Endothelial cell of umbilical vein (primary cell): ENCODE measurements around the gene TMEM82. TPM values are rescaled to one million over a fixed set of nuclear protein-coding genes. Genes with fewer than 3 reads are reported as not detected.
A peak's percentile ranks its signal among the peaks of the same experiment; 100 is the strongest.

ENCODE experiments used
- BruUV-seq: library from RNA; stranded (reverse); fragments of 400-500 nt; replicated peaks from 2 replicates; lab custom pipeline; 2021; lab: Mats Ljungman, UMichigan
- CTCF ChIA-PET: fragments of 300-600, 350-600 bp; sonication (Branson Sonifier 250); formaldehyde crosslinking; loops from one replicate; lab custom pipeline; 2021; ENCODE audit warnings: antibody characterized with exemption, inconsistent platforms; lab: Charles Lee
- POLR2A ChIA-PET: fragments of 300-600, 350-600 bp; sonication (Branson Sonifier 250); formaldehyde crosslinking; loops from one replicate; lab custom pipeline; 2021; ENCODE audit warnings: antibody characterized with exemption, inconsistent platforms; lab: Charles Lee
- DNase-seq: peaks from one replicate; pipeline ENCODE4 v3.0.0-alpha.2; 2011; ENCODE audit warnings: low read depth, low spot score
- FAIRE-seq: peaks from 2 replicates; lab custom pipeline; 2011; peaks lifted over from hg19 to GRCh38; lab: Jason Lieb, UNC
- H2AFZ ChIP-seq: 2 replicates; pipeline ENCODE4 v1.6.0; 2012; ENCODE audit warnings: low read depth, low read length, control low read depth, inconsistent platforms
- H3K27ac ChIP-seq: 2 replicates; pipeline ENCODE4 v1.5.1; 2011; ENCODE audit warnings: low read depth, mild to moderate bottlenecking, control low read depth, low read length, moderate library complexity; ENCODE audit not compliant: insufficient read depth
- H3K27me3 ChIP-seq, 2 experiments: 2 replicates each; pipeline versions ENCODE4 v1.6.0 to v1.6.1; 2011; ENCODE audit warnings: low read length in 2 of 2, mixed read lengths in 1 of 2; ENCODE audit not compliant: control insufficient read depth in 2 of 2, insufficient read depth in 2 of 2
- H3K36me3 ChIP-seq, 2 experiments: 2 replicates in 1 of 2; 3 replicates in 1 of 2; pipeline ENCODE4 v1.5.1; 2011; ENCODE audit warnings: low read length in 2 of 2, mild to moderate bottlenecking in 1 of 2, moderate library complexity in 1 of 2; ENCODE audit not compliant: control insufficient read depth in 2 of 2, insufficient read depth in 2 of 2; ENCODE audit errors: extremely low read depth in 1 of 2
- H3K4me1 ChIP-seq: 3 replicates; pipeline ENCODE4 v1.5.1; 2011; ENCODE audit warnings: mild to moderate bottlenecking, low read length; ENCODE audit not compliant: control insufficient read depth, insufficient read depth; ENCODE audit errors: extremely low read depth
- H3K4me2 ChIP-seq: 2 replicates; pipeline ENCODE4 v1.6.1; 2011; ENCODE audit warnings: low read length, control low read depth, mixed read lengths; ENCODE audit not compliant: insufficient read depth
- H3K4me3 ChIP-seq, 3 experiments: fragments of 200-600 bp in 1 of 3; sonication (generic), shearing (Covaris generic) in 1 of 3; replicated peaks in 1 of 3; 2 replicates each; pipeline ENCODE4 v1.5.1; 2011 to 2016; ENCODE audit warnings: control low read depth in 3 of 3, low read length in 3 of 3, mild to moderate bottlenecking in 2 of 3, inconsistent platforms in 1 of 3, low read depth in 1 of 3, moderate library complexity in 1 of 3; ENCODE audit not compliant: insufficient read depth in 1 of 3
- H3K79me2 ChIP-seq: 2 replicates; pipeline ENCODE4 v1.6.0; 2012; ENCODE audit warnings: low read length, inconsistent platforms; ENCODE audit not compliant: control insufficient read depth, insufficient read depth
- H3K9ac ChIP-seq: replicated peaks from 2 replicates; pipeline ENCODE3; 2011; ENCODE audit warnings: low read length, control low read depth; ENCODE audit not compliant: insufficient read depth; ENCODE audit errors: extremely low read depth
- H3K9me1 ChIP-seq: replicated peaks from 3 replicates; pipeline ENCODE4 v1.6.0; 2011; ENCODE audit warnings: mild to moderate bottlenecking, low read length; ENCODE audit not compliant: control insufficient read depth, insufficient read depth; ENCODE audit errors: extremely low read depth
- H3K9me3 ChIP-seq: replicated peaks from 2 replicates; pipeline ENCODE4 v1.5.1; 2012; ENCODE audit warnings: low read length, inconsistent platforms; ENCODE audit not compliant: control insufficient read depth, insufficient read depth
- H4K20me1 ChIP-seq: replicated peaks from 2 replicates; pipeline ENCODE3; 2011; ENCODE audit warnings: mild to moderate bottlenecking, low read length; ENCODE audit not compliant: control insufficient read depth, insufficient read depth; ENCODE audit errors: extremely low read depth
- CTCF ChIP-seq, 2 donors: IDR thresholded peaks; 1 replicate in 1 of 2; 2 replicates in 1 of 2; pipeline ENCODE4 v1.5.1; 2011; ENCODE audit warnings: low read length in 2 of 2, mild to moderate bottlenecking in 2 of 2, moderate library complexity in 2 of 2, control low read depth in 1 of 2, inconsistent platforms in 1 of 2, low read depth in 1 of 2; ENCODE audit not compliant: insufficient read depth in 1 of 2; ENCODE audit errors: extremely low read depth in 1 of 2
- FOS ChIP-seq: IDR thresholded peaks from 2 replicates; pipeline ENCODE4 v1.6.1; 2011; ENCODE audit warnings: mild to moderate bottlenecking, low read length, moderate library complexity, borderline replicate concordance; ENCODE audit not compliant: insufficient read depth
- GATA2 ChIP-seq: IDR thresholded peaks from 2 replicates; pipeline ENCODE4 v1.7.0; 2011; ENCODE audit warnings: low read depth, mild to moderate bottlenecking, moderate library complexity, mixed read lengths, low read length; ENCODE audit not compliant: insufficient read length, insufficient read depth
- JUN ChIP-seq: IDR thresholded peaks from 2 replicates; pipeline ENCODE4 v1.6.1; 2011; ENCODE audit warnings: borderline replicate concordance, low read depth; ENCODE audit not compliant: insufficient read length, insufficient read depth
- POLR2A ChIP-seq: IDR thresholded peaks from 2 replicates; pipeline ENCODE4 v1.6.1; 2012; ENCODE audit warnings: low read depth, mild to moderate bottlenecking, control low read depth, low read length
- dilution Hi-C: fragments of 300-500 bp; cut with MboI; formaldehyde crosslinking; loops from one replicate; pipeline ENCODE4 v1.15.0; 2019; ENCODE audit warnings: low sequenced_read_pairs; ENCODE audit not compliant: extremely low pct_ligation_motif_present
- intact Hi-C: fragments of 100-400 bp; cut with micrococcal nuclease; formaldehyde crosslinking; loops from one replicate; pipeline ENCODE4 v1.10.0; 2022
- polyA plus RNA-seq, 4 experiments: library from polyadenylated mRNA; depleted of rRNA in 3 of 4; stranded (reverse) in 3 of 4; unstranded in 1 of 4; fragments of >200 nt; gene quantifications; 2 replicates each; pipeline versions ENCODE4 v1.2.1 to v1.2.3, GENCODE V29; 2011 to 2012; ENCODE audit warnings: missing spikeins in 1 of 4
- total RNA-seq: library from RNA; stranded (reverse); gene quantifications from 2 replicates; pipeline ENCODE4 v1.2.3, GENCODE V29; 2021

Gene TMEM82
- total and polyA plus RNA-seq, 2 donors (not counting 3 experiments of a cell fraction or from before 2014, with no cell fraction given): not detected

- H3K9me3 ChIP-seq: no peaks in the 10 kb centered on the region
- peaks cover 0 to 2% of the 10 kb centered on the region in 2 experiments for H3K36me3 ChIP-seq
- peak; percentile 46 for DNase-seq
- H3K9ac ChIP-seq: peak overlapping the region; percentile 59
- H3K4me3 ChIP-seq: peak overlapping the region; percentile 4 to 99 (median 74)
- ChIA-PET CTCF (interaction anchor here (2.2 kb wide), 1 partner anchor 17 kb away, joined by 15 read pairs; no protein-coding TSS in a partner anchor), POLR2A (interaction anchor here (0.5 to 1.0 kb wide), 3 partner anchors 9 to 16 kb away, joined by 3 read pairs; no protein-coding TSS in a partner anchor)
- peak; percentile 70 for FAIRE-seq
- TF ChIP-seq CTCF (IDR thresholded peaks at IDR 0.05; ENCODE audit: extremely low read depth in 1 of 2, insufficient read depth in 1 of 2, low read depth in 1 of 2, low read length in 2 of 2): no peak
- TF ChIP-seq GATA2: peak; percentile 49
- no peak for TF ChIP-seq JUN
- TF ChIP-seq FOS: no peak
- peak; percentile 25 for TF ChIP-seq POLR2A
- H2AFZ ChIP-seq: no peak overlapping the region
- dilution Hi-C loops (no loop called here), intact Hi-C loops (no loop called here)
- BruUV-seq: no TSS peak
- no peaks in the 10 kb centered on the region for H4K20me1 ChIP-seq
- peaks cover 44% of the 10 kb centered on the region for H3K4me1 ChIP-seq
- peak overlapping the region; percentile 62 for H3K4me2 ChIP-seq
- H3K27me3 ChIP-seq: no peaks in the 10 kb centered on the region
- peak overlapping the region; percentile 73 for H3K27ac ChIP-seq
- peaks cover 42% of the 10 kb centered on the region for H3K79me2 ChIP-seq
- no peaks in the 10 kb centered on the region for H3K9me1 ChIP-seq
Measured at GRCh38 chr1:15757575-15758342, 15.5 kb downstream of the TMEM82 start.
